Erythroblast (primary cell): ENCODE measurements around the gene POU2F1.

Source experiments
- GATA1 ChIP-seq: IDR thresholded peaks from 2 replicates; pipeline ENCODE4 v1.6.1; 2011; ENCODE audit warnings: low read depth, mild to moderate bottlenecking, control low read depth, low read length, moderate library complexity
- POLR2A ChIP-seq: IDR thresholded peaks from 2 replicates; pipeline ENCODE4 v1.6.1; 2011; ENCODE audit warnings: mild to moderate bottlenecking, low read length

- TF ChIP-seq POLR2A (no peak), GATA1 (no peak)
These were observed 14.4 kb upstream of the POU2F1 start for GRCh38 chr1:167206166-167206835.
